ENCODE data around the gene EDN2.

EDN2 gene

GRCh38 chr1:41516168-41517061, 31.9 kb upstream of the EDN2 start:
- DNase-seq = peak; percentile 61

- DNase-seq = no peak
Observed at GRCh38 chr1:41515778-41516167, 31.3 kb upstream of the EDN2 start.

GRCh38 chr1:41515131-41515678, 30.7 kb upstream of the EDN2 start:
- no peak for DNase-seq

- no peak for DNase-seq
Observed at GRCh38 chr1:41514381-41514780, 29.9 kb upstream of the EDN2 start.

GRCh38 chr1:41513383-41513735, 28.9 kb upstream of the EDN2 start:
- no peak for DNase-seq

GRCh38 chr1:41512701-41513382, 28.4 kb upstream of the EDN2 start:
- DNase-seq = no peak

GRCh38 chr1:41511239-41511540, 26.7 kb upstream of the EDN2 start:
- DNase-seq = no peak

- no peak for DNase-seq
Observed at GRCh38 chr1:41510531-41511238, 26.2 kb upstream of the EDN2 start.

GRCh38 chr1:41509270-41509671, 24.8 kb upstream of the EDN2 start:
- no peak for DNase-seq

GRCh38 chr1:41508290-41508689, 23.8 kb upstream of the EDN2 start:
- no peak for DNase-seq

GRCh38 chr1:41507836-41508235, 23.4 kb upstream of the EDN2 start:
- no peak for DNase-seq

GRCh38 chr1:41507110-41507720, 22.7 kb upstream of the EDN2 start:
- DNase-seq = no peak

GRCh38 chr1:41504114-41505035, 19.9 kb upstream of the EDN2 start:
- DNase-seq = no peak

- DNase-seq = no peak
Observed at GRCh38 chr1:41503538-41504113, 19.1 kb upstream of the EDN2 start.

GRCh38 chr1:41502912-41503311, 18.4 kb upstream of the EDN2 start:
- DNase-seq = no peak

- no peak for DNase-seq
Observed at GRCh38 chr1:41501581-41501980, 17.1 kb upstream of the EDN2 start.

- DNase-seq = no peak
Observed at GRCh38 chr1:41500781-41501518, 16.5 kb upstream of the EDN2 start.

GRCh38 chr1:41500378-41500777, 15.9 kb upstream of the EDN2 start:
- DNase-seq = no peak

- no peak for DNase-seq
Observed at GRCh38 chr1:41499591-41499990, 15.1 kb upstream of the EDN2 start.

- no peak for DNase-seq
Observed at GRCh38 chr1:41498804-41499203, 14.3 kb upstream of the EDN2 start.

- DNase-seq = no peak
Observed at GRCh38 chr1:41498391-41498790, 13.9 kb upstream of the EDN2 start.

Measured in CD4-positive, alpha-beta T cell treated with Interleukin-15 for 1 hour (primary cell).